ENCODE results near the gene TTLL11.

- TF ChIP-seq CTCF (IDR thresholded peaks at IDR 0.05; ENCODE audit: poor library complexity, severe bottlenecking) (no peak), POLR2AphosphoS5 (IDR thresholded peaks at IDR 0.05) (no peak), EZH2 (IDR thresholded peaks at IDR 0.05; ENCODE audit: borderline replicate concordance, insufficient read depth, low read length, poor library complexity, severe bottlenecking) (no peak)
Observed at GRCh38 chr9:121890746-121891145, 202.4 kb downstream of the TTLL11 start.
